ENCODE results near the gene EXOSC9. TPM values are rescaled to one million over a fixed set of nuclear protein-coding genes. Genes with fewer than 3 reads are reported as not detected.

EXOSC9 gene
- total RNA-seq, 1 experiment from 2014 or later = 50.0 TPM

DNA sequence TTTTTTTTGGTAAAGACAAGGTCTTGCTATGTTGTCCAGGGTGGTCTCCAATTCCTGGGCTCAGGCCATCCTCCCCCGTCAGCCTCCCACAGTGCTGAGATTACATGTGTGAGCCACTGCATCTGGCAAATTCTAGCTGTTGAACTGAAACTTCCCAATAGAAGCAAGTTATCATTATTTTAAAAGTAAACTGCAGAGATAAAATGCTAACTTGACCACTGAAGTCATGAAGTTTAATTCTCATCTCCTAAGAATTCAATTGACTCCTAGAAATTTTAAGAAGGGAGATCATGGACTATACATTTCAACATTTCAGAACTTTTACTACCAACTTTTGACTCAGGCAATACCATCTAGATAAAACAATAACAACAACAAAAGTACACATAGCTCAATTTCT lies 11.7 kb upstream of the EXOSC9 start (continued):
- TF ChIP-seq ETV6 (CRISPR knock-in tag; IDR thresholded peaks at IDR 0.05) (no peak), MYBL2 (CRISPR knock-in tag; IDR thresholded peaks at IDR 0.05) (no peak), FOXJ3 (CRISPR knock-in tag; IDR thresholded peaks at IDR 0.05; ENCODE audit: borderline replicate concordance) (no peak)

DNA sequence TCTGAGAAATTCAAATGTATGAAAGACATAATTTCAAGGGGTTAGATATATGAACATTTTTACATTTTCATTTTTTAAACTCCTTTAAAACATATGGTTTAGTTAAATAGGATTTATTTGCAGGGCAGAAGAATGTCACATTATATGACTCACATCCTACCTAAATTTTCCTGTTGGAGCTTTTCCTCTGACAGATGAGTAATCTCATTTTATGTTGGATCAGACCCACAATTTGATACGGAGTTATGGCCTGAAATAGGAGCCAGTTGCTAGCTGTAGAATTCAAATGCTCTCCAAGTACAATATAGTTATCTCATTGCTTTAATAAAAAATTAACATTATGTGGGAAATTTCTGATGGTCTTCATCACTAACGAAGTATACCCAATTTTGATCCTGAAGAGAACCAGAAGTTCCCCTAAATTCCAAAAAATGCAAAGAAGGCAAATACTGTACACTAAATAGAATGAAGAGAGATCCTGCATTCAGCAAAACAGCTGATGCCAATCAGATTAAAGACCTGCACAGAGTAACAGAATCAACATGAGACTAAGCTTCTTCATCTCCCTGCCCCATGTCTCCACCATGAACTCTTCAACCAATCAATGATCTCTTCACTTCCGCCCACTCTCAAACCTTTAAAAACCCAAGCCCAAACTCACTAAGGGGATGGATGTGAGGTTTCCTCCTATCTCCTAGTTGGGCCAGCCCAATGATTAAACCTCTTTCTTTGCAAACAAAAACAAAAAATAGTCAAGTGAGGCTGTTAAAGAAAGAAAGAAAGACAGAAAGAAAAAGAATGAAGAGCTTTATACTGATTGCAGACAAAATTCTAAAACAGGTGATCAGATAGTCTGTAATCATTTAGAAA lies 10.9 kb upstream of the EXOSC9 start:
- Mint-ChIP-seq H3K36me3 (no peaks in the 10 kb centered on the region), H3K27ac (no peak overlapping the region), H3K9me3 (no peaks in the 10 kb centered on the region), H3K4me1 (peaks cover 9% of the 10 kb centered on the region), H3K4me3 (no peak overlapping the region), H3K27me3 (ENCODE audit: low read depth) (no peaks in the 10 kb centered on the region)
- TF ChIP-seq ZBTB21 (CRISPR knock-in tag; IDR thresholded peaks at IDR 0.05; ENCODE audit: borderline replicate concordance) = no peak
- TF ChIP-seq ZNF232 (CRISPR knock-in tag; IDR thresholded peaks at IDR 0.05) = no peak
- TF ChIP-seq, protein P1, sequence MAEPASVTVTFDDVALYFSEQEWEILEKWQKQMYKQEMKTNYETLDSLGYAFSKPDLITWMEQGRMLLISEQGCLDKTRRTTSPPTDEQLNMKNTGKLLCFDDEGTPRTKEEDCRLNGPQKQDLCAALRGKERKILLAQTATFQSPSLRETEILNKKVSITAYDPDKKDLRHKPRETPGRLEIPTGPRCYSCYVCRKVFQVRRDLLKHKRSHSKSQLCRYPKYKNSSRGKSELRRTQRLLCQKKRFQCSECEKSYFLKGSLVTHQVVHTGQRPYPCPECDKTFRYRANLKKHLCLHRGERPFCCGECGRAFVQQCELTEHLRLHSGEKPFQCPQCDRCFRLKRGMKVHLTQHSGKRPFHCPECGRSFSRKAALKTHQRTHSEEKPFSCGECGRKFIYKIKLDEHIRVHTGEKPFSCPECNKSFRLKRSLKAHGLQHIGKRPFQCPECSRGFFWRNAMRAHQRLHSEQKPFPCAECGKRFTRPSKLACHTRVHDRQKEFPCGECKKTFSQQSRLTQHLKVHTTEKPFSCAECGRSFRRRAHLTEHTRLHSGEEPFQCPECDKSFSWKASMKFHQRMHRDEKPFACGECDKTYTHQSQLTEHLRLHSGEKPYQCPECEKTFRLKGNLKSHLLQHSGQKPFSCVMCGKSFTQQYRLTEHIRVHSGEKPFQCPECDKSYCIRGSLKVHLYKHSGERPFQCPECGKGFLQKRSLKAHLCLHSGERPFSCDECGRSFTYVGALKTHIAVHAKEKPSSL (CRISPR knock-in tag; conservative IDR thresholded peaks at IDR 0.05) = no peak
- TF ChIP-seq ZNF423 (CRISPR knock-in tag; IDR thresholded peaks at IDR 0.05) = no peak
- no peak for TF ChIP-seq NFE2L1 (CRISPR knock-in tag; IDR thresholded peaks at IDR 0.05)
- TF ChIP-seq FOXJ3 (CRISPR knock-in tag; IDR thresholded peaks at IDR 0.05; ENCODE audit: borderline replicate concordance) = no peak
- TF ChIP-seq, protein P2, sequence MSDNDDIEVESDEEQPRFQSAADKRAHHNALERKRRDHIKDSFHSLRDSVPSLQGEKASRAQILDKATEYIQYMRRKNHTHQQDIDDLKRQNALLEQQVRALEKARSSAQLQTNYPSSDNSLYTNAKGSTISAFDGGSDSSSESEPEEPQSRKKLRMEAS (CRISPR knock-in tag; IDR thresholded peaks at IDR 0.05) = no peak
- TF ChIP-seq OVOL2 (CRISPR knock-in tag; IDR thresholded peaks at IDR 0.05; ENCODE audit: borderline replicate concordance) = no peak
- TF ChIP-seq, protein P3, sequence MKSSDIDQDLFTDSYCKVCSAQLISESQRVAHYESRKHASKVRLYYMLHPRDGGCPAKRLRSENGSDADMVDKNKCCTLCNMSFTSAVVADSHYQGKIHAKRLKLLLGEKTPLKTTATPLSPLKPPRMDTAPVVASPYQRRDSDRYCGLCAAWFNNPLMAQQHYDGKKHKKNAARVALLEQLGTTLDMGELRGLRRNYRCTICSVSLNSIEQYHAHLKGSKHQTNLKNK (CRISPR knock-in tag; IDR thresholded peaks at IDR 0.05) = no peak
- TF ChIP-seq ZNF138 (CRISPR knock-in tag; conservative IDR thresholded peaks at IDR 0.05) = no peak
- TF ChIP-seq ESRRA (CRISPR knock-in tag; IDR thresholded peaks at IDR 0.05; ENCODE audit: borderline replicate concordance) = no peak
- TF ChIP-seq ZNF121 (CRISPR knock-in tag; IDR thresholded peaks at IDR 0.05) = no peak
- no peak for TF ChIP-seq KAT7 (CRISPR knock-in tag; IDR thresholded peaks at IDR 0.05; ENCODE audit: borderline replicate concordance)
- TF ChIP-seq JUN (CRISPR knock-in tag; IDR thresholded peaks at IDR 0.05) = no peak
- TF ChIP-seq, protein P4, sequence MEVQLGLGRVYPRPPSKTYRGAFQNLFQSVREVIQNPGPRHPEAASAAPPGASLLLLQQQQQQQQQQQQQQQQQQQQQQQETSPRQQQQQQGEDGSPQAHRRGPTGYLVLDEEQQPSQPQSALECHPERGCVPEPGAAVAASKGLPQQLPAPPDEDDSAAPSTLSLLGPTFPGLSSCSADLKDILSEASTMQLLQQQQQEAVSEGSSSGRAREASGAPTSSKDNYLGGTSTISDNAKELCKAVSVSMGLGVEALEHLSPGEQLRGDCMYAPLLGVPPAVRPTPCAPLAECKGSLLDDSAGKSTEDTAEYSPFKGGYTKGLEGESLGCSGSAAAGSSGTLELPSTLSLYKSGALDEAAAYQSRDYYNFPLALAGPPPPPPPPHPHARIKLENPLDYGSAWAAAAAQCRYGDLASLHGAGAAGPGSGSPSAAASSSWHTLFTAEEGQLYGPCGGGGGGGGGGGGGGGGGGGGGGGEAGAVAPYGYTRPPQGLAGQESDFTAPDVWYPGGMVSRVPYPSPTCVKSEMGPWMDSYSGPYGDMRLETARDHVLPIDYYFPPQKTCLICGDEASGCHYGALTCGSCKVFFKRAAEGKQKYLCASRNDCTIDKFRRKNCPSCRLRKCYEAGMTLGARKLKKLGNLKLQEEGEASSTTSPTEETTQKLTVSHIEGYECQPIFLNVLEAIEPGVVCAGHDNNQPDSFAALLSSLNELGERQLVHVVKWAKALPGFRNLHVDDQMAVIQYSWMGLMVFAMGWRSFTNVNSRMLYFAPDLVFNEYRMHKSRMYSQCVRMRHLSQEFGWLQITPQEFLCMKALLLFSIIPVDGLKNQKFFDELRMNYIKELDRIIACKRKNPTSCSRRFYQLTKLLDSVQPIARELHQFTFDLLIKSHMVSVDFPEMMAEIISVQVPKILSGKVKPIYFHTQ (CRISPR knock-in tag; IDR thresholded peaks at IDR 0.05) = no peak
- TF ChIP-seq RORB (CRISPR knock-in tag; IDR thresholded peaks at IDR 0.05) = no peak
- no peak for TF ChIP-seq ZNF396 (CRISPR knock-in tag; IDR thresholded peaks at IDR 0.05; ENCODE audit: borderline replicate concordance)
- ChIA-PET CTCF (no interaction called here), POLR2A (no interaction called here)
- DNase-seq (ENCODE audit: low spot score) (no peak), ATAC-seq (no peak)

DNA sequence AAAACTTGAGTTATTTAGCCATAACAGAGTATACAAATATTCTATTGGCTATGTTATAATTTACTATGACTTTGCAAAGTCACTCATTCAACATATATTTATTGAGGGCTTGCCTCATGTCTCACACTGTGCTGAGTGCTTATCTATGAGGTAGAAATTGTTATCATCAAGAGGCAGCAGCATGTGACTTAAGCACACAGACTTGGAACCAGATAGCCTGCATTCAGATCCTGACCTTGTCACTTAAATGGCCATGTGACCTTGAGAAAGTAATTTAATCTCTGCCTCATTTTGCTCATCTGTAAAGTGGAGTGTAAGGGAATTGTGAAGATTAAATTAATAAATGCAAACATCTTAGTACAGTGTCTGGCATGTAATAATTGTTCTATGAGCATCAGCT lies 10.1 kb upstream of the EXOSC9 start:
- Mint-ChIP-seq H3K27me3 (ENCODE audit: low read depth) (no peaks in the 10 kb centered on the region), H3K9me3 (no peaks in the 10 kb centered on the region), H3K27ac (no peak overlapping the region), H3K4me1 (peaks cover 15% of the 10 kb centered on the region), H3K36me3 (no peaks in the 10 kb centered on the region), H3K4me3 (no peak overlapping the region)
- ChIA-PET CTCF (no interaction called here), POLR2A (no interaction called here)
- DNase-seq (ENCODE audit: low spot score) (no peak), ATAC-seq (no peak)
- TF ChIP-seq NFYB (CRISPR knock-in tag; conservative IDR thresholded peaks at IDR 0.05; ENCODE audit: low read depth) (no peak), TEAD1 (CRISPR knock-in tag; IDR thresholded peaks at IDR 0.05) (no peak), PRRX2 (CRISPR knock-in tag; IDR thresholded peaks at IDR 0.05) (no peak), ZNF138 (CRISPR knock-in tag; conservative IDR thresholded peaks at IDR 0.05) (no peak)

Data from WTC11 (cell line).